Non-pigmented ciliary epithelial cell (primary cell): ENCODE measurements around the gene CLDND2.

Experiments
- DNase-seq: peaks from one replicate; pipeline ENCODE4 v3.0.0-alpha.2; 2010; ENCODE audit warnings: low read depth

Gene CLDND2

DNA sequence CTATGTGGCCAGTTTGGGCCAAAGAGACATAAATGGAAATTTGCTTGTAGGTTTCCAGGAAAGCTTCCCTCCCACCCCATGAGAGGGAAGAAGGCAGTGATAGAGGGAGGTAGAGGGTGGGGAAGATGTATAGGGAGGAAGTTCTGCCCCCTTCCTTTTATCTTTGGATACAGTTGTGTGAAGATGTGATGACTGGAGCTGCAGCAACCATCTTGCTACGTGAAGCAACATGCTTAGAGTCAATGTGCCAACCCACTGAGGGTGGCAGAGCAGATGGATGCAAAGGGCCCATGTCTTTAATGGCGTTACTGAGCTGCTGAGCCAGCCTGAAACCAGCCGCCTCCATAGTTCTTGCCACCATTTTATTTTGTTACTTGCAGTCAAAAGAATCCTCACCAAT, 37.6 kb downstream of the CLDND2 start:
- DNase-seq = no peak

DNA sequence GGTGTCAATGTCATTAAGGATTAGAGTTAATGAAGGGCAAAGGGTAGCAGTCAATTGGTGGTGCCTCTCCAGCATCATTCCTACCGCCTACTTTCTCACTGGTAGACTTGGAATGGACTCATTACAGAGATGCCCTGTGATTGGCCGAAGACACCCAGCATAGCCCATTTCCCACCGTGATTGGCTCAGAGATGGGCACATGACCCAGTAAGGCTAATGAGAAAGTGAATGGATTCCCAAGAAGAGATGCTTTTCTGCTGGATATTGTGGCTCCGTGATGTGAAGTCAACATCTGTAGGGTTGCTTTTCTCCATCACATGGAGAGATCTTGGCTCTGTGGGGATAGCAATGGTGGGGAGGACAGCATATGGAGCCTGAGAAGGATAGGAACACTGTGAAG, 38.4 kb downstream of the CLDND2 start:
- DNase-seq = no peak

DNA sequence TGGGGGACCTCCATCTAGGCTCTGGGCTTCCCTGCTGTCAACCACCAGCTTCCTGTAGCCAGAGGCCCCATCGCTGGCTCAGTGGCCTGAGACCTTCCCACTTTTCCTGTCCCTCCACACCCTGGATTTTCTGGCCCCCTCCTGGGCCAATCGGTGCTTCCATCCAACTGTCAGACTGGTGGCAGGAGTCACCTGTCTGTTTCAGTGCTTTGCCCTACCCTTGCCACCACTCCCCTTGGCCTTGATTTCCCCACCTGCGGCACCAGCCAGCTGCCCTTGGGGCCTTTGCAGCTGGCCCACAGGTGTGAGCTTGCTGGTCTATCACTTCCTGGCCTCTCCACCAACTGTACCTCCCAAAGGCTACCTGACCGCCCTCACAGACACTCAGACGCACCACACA, 39.4 kb downstream of the CLDND2 start:
- DNase-seq = no peak

DNA sequence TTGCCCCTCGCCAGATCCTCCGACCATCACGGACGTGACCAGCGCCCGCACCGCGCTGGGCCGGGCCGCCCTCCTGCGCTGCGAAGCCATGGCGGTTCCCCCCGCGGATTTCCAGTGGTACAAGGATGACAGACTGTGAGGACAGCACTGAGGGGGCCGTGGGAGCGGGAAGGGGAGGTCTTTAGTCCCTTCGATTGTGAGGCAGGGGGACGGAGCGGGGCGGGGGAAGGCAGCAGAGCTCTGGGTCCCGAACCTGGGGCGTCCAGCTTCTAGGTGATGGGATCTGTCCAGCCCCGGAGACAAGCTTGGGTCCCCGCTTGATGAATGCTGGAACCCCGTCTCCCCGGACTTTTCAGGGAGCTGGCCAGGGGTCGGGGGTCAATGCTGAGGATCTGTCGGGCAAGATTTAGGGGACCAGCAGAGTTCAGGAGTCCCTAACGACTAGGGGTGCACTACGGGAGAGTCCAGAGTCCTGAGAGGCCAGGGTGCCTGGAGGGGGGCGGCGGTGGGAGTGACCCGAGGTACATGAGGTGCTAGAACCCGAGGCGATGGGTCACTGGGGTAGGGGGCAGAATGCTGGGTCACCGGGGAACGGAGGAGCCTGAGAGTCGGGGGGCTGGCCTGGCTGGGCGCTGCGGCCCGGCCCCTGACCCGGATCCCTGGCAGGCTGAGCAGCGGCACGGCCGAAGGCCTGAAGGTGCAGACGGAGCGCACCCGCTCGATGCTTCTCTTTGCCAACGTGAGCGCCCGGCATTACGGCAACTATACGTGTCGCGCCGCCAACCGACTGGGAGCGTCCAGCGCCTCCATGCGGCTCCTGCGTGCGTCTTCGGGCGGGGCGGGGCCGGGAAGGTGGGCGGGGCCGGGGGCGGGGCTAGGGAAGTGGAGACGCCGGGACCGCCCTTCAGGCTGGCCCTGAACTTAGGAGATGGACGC, 41.5 kb downstream of the CLDND2 start:
- no peak for DNase-seq

DNA sequence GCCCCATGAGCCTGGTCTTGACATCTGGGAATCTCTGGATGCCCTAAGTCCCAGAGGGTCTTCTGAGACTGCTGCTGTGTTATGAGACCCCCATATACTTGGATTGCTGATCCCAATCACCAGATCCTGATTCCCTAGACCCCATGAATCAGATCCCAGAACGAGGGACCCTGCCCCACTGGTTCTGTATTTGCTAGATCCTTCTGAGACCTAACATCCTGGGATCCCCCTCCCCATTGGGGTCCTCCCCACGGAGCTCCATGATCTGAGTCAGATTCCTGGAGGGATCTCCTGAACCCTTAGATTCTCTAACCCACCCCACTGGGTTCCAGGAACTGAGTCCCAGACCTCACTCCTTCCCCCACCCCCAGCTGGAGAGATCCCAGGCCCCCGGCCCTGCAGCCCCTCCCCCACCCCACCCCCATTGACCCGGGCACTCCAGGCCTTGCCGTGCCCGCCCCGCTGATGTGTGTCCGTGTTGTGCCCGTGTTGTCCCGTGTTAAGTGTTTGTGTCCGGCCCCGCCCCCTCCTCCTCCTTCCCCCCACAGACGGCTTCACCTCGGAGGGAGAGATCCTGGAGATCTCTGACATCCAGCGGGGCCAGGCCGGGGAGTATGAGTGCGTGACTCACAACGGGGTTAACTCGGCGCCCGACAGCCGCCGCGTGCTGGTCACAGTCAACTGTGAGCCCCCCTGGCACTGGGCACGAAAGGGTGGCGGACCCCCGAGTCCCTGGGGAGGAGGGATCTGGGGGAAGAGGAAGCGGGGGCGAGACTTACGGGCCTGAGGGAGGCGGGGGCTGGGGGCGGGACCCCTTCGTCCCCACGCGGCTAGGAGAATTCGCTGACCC, 42.4 kb downstream of the CLDND2 start:
- DNase-seq = no peak

DNA sequence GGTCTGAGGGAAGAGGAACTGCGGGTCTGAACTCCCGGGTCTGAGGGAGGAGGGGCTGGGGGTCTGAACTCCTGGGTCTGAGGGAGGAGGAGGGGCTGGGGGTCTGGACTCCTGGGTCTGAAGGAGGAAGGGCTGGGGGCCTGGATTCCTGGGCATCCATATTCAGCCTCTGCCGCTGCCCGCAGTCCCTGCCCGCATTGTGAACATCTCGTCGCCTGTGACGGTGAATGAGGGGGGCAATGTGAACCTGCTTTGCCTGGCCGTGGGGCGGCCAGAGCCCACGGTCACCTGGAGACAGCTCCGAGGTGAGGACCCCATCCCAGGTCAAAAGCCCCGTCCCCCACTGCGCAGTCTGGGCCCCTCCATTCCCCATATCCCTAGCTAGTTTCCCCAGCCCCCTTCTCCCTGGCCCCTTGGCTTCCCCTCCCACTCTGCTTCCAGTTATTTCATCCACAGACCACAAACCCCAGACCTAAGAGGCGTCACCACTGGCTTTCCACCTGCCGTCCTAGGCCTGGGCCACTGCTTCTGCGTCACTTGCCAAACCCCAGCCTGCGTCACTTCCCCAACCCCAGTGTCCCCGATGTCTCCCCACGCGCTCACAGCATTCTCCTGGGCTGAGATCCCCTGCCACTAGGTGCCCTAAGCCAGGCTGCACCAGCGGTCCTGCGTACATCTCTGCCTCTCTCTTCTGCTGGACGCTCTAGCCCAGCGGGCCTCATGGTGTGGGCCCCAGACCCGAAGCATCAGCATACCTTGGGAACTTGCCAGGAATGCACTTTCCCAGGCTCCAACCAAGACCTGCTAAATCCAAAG, 43.4 kb downstream of the CLDND2 start:
- no peak for DNase-seq

DNA sequence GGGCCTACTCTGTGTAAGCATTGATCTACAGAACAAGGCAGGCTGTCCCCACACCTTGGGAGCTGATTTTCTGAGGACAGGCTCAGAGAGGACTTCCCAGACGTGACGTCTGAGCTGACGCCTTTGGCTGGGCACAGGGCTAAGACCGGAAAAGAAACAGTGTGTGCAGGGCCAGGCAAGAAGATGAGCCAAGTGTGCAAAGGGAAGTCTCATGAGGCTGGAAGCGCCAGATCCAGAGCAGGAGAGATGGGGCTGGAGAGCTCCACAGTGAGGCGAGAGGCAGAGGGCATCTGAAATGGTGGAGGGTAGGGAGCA, 44.7 kb downstream of the CLDND2 start:
- DNase-seq = no peak

DNA sequence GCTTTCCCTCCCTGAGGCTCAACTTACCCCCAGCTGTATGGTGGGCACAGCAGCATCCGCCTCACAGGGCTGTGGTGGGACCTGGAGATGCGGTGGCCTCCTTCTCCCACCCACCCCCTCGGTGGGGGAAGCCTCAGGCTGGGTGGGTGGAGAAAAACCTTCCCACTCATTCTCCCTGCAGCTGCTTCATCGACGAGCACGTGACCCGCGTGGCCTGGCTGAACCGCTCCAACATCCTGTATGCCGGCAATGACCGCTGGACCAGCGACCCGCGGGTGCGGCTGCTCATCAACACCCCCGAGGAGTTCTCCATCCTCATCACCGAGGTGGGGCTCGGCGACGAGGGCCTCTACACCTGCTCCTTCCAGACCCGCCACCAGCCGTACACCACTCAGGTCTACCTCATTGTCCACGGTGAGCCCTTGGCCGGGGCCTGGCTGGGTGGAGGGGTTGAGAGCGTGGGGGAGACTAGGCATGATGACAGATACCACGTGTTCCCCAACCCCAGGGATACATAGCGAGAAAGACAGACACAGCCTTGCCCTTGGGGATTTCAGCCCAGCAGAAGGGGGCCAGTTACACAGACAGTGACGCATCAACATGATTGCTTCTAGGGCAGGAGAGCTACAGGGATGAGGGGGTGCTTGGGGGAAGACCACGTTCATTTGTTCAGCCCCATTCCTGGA, 45.2 kb downstream of the CLDND2 start:
- DNase-seq = no peak

DNA sequence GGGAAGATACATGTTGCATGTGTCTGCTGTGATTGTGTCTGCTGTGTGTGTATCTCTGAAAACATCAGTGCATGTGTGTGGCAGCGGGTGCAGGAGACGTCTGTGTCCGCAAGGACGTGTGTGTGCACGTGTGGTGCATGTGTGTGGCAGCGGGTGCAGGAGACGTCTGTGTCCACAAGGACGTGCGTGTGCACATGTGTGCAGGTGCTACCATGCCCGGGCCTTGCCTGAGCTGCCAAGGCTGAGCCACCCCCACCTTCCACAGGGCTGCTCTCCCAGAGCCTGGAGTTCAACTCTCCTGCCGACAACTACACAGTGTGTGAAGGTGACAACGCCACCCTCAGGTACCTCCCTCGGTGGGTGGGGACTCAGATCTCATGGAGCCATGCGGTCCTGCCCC, 47.0 kb downstream of the CLDND2 start:
- no peak for DNase-seq

DNA sequence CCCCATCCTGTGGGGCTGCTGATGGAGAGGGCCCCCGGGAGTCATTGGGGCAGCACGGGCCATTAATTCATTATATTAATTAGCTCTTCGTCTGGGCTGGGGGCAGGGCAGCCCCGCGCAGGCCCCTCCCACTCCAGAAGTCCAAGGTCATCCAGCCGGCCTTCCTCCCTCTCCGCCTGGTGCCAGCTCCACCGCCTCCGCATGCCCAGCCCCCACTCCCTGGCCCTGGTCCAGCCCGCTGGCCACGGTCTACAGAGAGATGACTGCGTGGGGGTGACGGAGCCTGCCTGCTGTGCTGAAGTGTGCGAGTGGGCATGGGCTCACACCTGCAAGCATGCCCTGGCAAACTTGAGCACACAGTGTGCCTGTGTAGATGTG, 48.5 kb downstream of the CLDND2 start:
- DNase-seq = no peak

DNA sequence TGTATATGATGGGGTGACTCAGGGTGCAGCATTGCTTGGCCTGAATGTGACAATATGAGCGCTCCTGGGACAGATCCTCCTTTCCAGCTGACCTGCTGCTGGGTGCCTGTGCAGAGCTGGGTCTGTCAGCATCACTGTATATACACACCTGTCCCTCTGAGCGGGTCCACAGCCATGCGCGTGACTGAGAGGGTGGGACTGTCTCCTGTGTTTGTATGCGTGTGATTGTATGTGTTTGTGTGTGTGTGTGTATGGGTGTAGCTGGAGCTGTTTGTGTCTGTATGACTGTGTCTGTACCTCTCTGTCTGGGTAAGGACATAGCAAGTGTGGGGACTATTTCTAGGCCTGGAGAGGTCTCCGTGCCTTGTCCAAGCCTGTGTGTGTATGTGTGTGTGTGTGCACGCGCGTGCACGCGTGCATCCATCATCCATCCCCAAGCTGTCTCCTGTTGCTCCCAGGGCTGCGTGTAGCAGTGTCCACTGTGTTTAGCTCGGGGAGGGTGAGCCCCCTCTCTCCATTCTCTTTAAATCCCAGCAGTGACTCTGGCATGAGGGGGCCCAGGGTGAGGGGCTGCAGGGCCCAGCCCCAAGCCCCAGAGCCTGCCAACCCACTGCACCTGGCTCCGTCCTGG, 49.0 kb downstream of the CLDND2 start:
- DNase-seq = no peak

DNA sequence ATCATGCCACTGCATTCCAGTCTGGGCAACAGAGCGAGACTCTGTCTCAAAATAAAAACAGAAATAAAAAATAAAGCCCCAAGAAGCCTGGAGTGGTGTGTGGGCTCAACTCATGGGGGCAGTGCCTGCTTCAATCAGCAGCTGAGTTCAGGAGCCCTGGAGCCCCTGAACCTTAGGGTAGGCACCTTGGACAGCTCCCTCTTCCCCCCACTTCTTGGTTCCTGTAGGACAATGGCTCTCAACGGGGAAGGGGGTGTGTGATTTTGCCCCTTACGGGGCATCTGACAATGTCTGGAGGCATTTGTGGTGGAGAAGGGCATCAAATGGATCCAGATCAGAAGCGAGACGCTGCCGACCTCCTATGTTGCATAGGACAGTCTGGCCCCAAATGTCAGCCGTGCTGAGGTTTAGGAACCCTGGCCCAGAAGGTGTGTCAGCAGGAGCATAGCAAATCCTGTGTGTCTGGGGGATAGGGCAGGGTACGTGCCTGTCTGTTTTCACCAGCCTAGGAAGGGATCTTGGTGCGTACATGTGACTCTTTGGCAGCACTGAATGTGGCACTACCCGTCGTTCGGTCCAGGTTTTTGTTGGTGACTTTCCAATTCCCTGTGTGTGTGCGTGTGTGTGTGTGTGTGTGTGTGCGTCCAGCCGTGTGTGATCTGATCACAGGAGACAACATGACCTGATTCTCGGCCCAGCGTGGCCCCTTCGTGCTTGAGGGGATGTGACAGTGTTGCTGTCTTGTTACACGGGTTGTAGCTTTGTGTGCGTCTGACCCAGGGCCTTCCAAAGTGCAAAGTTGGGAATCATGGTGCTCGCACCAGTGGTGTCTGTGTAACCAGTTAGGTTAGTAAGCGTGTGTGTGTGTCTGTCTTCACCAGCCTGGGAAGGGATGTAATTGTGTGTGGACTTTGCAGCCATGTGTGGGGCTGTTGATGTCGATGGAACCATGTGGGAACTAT, 49.8 kb downstream of the CLDND2 start:
- DNase-seq = no peak

DNA sequence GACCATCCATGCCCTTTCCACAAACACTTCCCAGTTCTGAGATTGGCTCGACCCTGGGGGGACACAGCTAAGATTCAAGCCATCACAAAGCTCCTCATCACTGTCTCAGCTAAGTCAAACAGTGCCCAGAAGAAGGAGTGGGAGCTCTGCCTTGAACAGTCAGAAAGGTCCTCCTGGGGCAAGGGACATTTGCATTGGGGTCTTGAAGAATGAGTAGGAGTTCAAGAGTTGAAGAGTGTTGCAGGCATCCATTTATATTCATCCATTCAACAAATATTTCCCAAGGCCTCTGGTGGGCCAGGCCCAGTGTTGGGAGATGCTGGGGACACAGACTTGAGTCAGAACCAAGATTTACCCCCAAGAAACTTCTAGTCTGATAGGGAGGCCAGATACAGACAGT, 50.8 kb downstream of the CLDND2 start:
- DNase-seq = no peak

DNA sequence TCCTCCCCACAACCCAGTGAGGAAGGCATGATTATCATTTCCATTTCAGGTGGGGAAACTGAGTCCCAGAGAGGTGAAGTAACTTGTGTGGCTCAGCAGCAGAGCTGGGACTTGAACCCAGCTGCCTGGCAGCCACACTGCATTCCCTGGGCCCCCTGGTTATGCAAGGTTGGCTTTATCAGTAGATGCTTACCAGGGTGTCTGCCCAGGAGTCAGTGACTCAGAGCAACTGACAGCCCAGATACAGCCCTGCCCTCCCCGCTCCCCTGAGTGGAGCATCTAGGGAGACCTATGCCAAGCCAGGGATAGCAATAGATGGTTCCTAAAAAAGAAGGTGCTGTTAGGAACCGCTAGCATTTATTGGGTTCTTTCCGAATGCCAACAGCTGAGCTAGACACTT, 51.4 kb downstream of the CLDND2 start:
- DNase-seq = no peak
